ENCODE results near the gene GID4.

The GID4 gene

GRCh38 chr17:18108401-18109312 is 69.4 kb downstream of the GID4 start, which contains the start of gene MYO15A:
Gene MYO15A, plus strand, starts transcription at chr17:18108756. Its CDS starts 10,045 bp downstream, at chr17:18118801.
- Mint-ChIP-seq H3K9me3 (no peaks in the 10 kb centered on the region), H3K36me3 (ENCODE audit: low read depth) (peaks cover 41% of the 10 kb centered on the region), H3K4me3 (no peak within 1 kb of the TSS), H3K4me1 (ENCODE audit: low read depth) (no peaks in the 10 kb centered on the region), H3K27me3 (no peaks in the 10 kb centered on the region), H3K27ac (no peak within 1 kb of the TSS)
- DNase-seq: no peak

GRCh38 chr17:18109935-18110485 is 70.8 kb downstream of the GID4 start:
- no peaks in the 10 kb centered on the region for H3K4me1 Mint-ChIP-seq (ENCODE audit: low read depth)
- DNase-seq: no peak
- no peak overlapping the region for H3K27ac Mint-ChIP-seq
- no peak overlapping the region for H3K4me3 Mint-ChIP-seq
- no peaks in the 10 kb centered on the region for H3K9me3 Mint-ChIP-seq
- H3K27me3 Mint-ChIP-seq: no peaks in the 10 kb centered on the region
- H3K36me3 Mint-ChIP-seq (ENCODE audit: low read depth): peaks cover 27% of the 10 kb centered on the region

GRCh38 chr17:18110636-18111145 is 71.5 kb downstream of the GID4 start:
- Mint-ChIP-seq H3K27me3 (no peaks in the 10 kb centered on the region), H3K36me3 (ENCODE audit: low read depth) (peaks cover 20% of the 10 kb centered on the region), H3K4me1 (ENCODE audit: low read depth) (no peaks in the 10 kb centered on the region), H3K4me3 (no peak overlapping the region), H3K27ac (no peak overlapping the region), H3K9me3 (no peaks in the 10 kb centered on the region)
- DNase-seq: no peak

- no peak overlapping the region for H3K27ac Mint-ChIP-seq
- DNase-seq: no peak
These were observed 72.2 kb downstream of the GID4 start for GRCh38 chr17:18111330-18111971.

GRCh38 chr17:18115517-18115916 is 76.3 kb downstream of the GID4 start:
- H3K4me3 Mint-ChIP-seq: no peak overlapping the region
- no peaks in the 10 kb centered on the region for H3K9me3 Mint-ChIP-seq
- H3K36me3 Mint-ChIP-seq (ENCODE audit: low read depth): no peaks in the 10 kb centered on the region
- H3K4me1 Mint-ChIP-seq (ENCODE audit: low read depth): no peaks in the 10 kb centered on the region
- no peak for DNase-seq
- H3K27ac Mint-ChIP-seq: no peak overlapping the region
- H3K27me3 Mint-ChIP-seq: no peaks in the 10 kb centered on the region

More at GRCh38 chr17:18111330-18111971, 72.2 kb downstream of the GID4 start:
- peaks cover 14% of the 10 kb centered on the region for H3K36me3 Mint-ChIP-seq (ENCODE audit: low read depth)
- H3K27me3 Mint-ChIP-seq: no peaks in the 10 kb centered on the region
- H3K4me1 Mint-ChIP-seq (ENCODE audit: low read depth): no peaks in the 10 kb centered on the region
- no peak overlapping the region for H3K4me3 Mint-ChIP-seq
- no peaks in the 10 kb centered on the region for H3K9me3 Mint-ChIP-seq

- Mint-ChIP-seq H3K36me3 (ENCODE audit: low read depth) (no peaks in the 10 kb centered on the region), H3K27me3 (no peaks in the 10 kb centered on the region), H3K27ac (no peak overlapping the region), H3K9me3 (no peaks in the 10 kb centered on the region), H3K4me3 (no peak overlapping the region), H3K4me1 (ENCODE audit: low read depth) (no peaks in the 10 kb centered on the region)
- DNase-seq: no peak
These were observed 76.9 kb downstream of the GID4 start for GRCh38 chr17:18116078-18116477.

- Mint-ChIP-seq H3K4me1 (ENCODE audit: low read depth) (no peaks in the 10 kb centered on the region), H3K9me3 (no peaks in the 10 kb centered on the region), H3K4me3 (no peak overlapping the region), H3K36me3 (ENCODE audit: low read depth) (no peaks in the 10 kb centered on the region), H3K27me3 (no peaks in the 10 kb centered on the region), H3K27ac (no peak overlapping the region)
- DNase-seq: no peak
These were observed 78.3 kb downstream of the GID4 start for GRCh38 chr17:18117533-18117932.
